Body of pancreas (tissue), 4 donors: ENCODE results near the gene NSF. TPM values are rescaled to one million over a fixed set of nuclear protein-coding genes. Genes with fewer than 3 reads are reported as not detected.
A peak's percentile ranks its signal among the peaks of the same experiment; 100 is the strongest.

Source experiments
- ATAC-seq: fragments of 150-250 bp; one replicate; pipeline ENCODE4 v1.9.1; 2016
- DNase-seq, 4 donors: peaks; one replicate each; pipeline ENCODE4 v3.0.0-alpha.2; 2019
- H3K27ac ChIP-seq, 4 donors: fragments of 200-600 bp; sonication (generic); 1 replicate in 3 of 4; 2 replicates in 1 of 4; pipeline versions ENCODE4 v1.5.1 to v1.6.1; 2016 to 2019; ENCODE audit warnings: mild to moderate bottlenecking in 1 of 4, mixed read lengths in 1 of 4, moderate library complexity in 1 of 4
- H3K27me3 ChIP-seq, 2 donors: fragments of 200-600 bp; sonication (generic); one replicate each; pipeline ENCODE4 v1.6.0; 2016; ENCODE audit warnings: mild to moderate bottlenecking in 1 of 2
- H3K36me3 ChIP-seq, 2 donors: fragments of 200-600 bp; sonication (generic); replicated peaks in 1 of 2; 2 replicates each; pipeline ENCODE4 v1.5.1; 2016; ENCODE audit warnings: low read depth in 2 of 2; ENCODE audit not compliant: insufficient read depth in 1 of 2
- H3K4me1 ChIP-seq: fragments of 200-600 bp; sonication (generic); one replicate; pipeline ENCODE4 v1.6.0; 2016
- H3K4me3 ChIP-seq, 2 donors: fragments of 200-600 bp; sonication (generic); 1 replicate in 1 of 2; 2 replicates in 1 of 2; pipeline ENCODE4 v1.5.1; 2016 to 2019
- H3K9me3 ChIP-seq, 3 donors: fragments of 200-600 bp; sonication (generic); 1 replicate in 2 of 3; 2 replicates in 1 of 3; pipeline ENCODE4 v1.5.1; 2016
- POLR2A ChIP-seq, 3 donors: fragments of 450-650 bp; IDR thresholded peaks; one replicate each; pipeline ENCODE4 v1.6.1; 2016; ENCODE audit warnings: antibody characterized with exemption in 3 of 3, mild to moderate bottlenecking in 2 of 3
- WGBS, 2 donors: methylation state at CpG; one replicate each; pipeline ENCODE4 v1.1.5; 2017; 5-methylcytosine and 5-hydroxymethylcytosine counted together
- intact Hi-C: fragments of 100-400 bp; cut with DNase I; formaldehyde crosslinking; loops from one replicate; pipeline ENCODE4 v1.15.1; 2023
- total RNA-seq, 2 donors: library from RNA; depleted of rRNA; stranded (reverse); fragments of >200 nt; gene quantifications; one replicate each; pipeline ENCODE4 v1.1.0, GENCODE V29; 2016
- TF ChIP-seq, protein P1 (sequence below), 7 experiments: fragments of 450-650 bp in 4 of 7; fragments of 200-600 bp in 3 of 7; sonication (generic) in 3 of 7; IDR thresholded peaks; one replicate each; pipeline ENCODE4 v1.5.1; 2016 to 2019; ENCODE audit warnings: antibody characterized with exemption in 7 of 7

The NSF gene
- total RNA-seq, 2 donors from 2014 or later: 9.9 to 32.9 TPM

DNA sequence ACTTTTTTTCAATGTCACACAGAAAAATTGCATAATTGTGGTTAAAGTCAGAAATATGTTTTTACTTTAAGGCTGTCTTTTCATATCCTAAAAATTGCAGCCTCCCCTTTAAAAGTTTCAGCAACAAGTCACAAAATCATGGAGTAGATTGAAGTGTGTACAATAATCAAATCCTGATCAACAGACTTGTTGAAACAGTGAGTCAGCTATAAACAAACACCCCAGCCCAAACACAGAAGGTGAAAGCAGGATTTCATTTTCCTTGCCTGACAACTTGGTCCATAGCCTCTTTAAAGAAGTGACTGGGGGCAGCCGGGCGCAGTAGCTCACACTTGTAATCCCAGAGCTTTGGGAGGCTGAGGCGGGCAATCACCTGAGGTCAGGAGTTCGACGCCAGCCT is 168.1 kb downstream of the NSF start:
- H3K4me1 ChIP-seq: peaks cover 13% of the 10 kb centered on the region
- TF ChIP-seq, protein P1, sequence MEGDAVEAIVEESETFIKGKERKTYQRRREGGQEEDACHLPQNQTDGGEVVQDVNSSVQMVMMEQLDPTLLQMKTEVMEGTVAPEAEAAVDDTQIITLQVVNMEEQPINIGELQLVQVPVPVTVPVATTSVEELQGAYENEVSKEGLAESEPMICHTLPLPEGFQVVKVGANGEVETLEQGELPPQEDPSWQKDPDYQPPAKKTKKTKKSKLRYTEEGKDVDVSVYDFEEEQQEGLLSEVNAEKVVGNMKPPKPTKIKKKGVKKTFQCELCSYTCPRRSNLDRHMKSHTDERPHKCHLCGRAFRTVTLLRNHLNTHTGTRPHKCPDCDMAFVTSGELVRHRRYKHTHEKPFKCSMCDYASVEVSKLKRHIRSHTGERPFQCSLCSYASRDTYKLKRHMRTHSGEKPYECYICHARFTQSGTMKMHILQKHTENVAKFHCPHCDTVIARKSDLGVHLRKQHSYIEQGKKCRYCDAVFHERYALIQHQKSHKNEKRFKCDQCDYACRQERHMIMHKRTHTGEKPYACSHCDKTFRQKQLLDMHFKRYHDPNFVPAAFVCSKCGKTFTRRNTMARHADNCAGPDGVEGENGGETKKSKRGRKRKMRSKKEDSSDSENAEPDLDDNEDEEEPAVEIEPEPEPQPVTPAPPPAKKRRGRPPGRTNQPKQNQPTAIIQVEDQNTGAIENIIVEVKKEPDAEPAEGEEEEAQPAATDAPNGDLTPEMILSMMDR (IDR thresholded peaks at IDR 0.05): no peak
- TF ChIP-seq POLR2A (IDR thresholded peaks at IDR 0.05): no peak
- 70 to 72% methylated on average over 2 to 5 of the region's 5 CpGs for WGBS, 2 donors
- H3K27ac ChIP-seq: no peak overlapping the region
- peaks cover 0 to 13% of the 10 kb centered on the region in 2 donors for H3K36me3 ChIP-seq
- intact Hi-C loops: no loop called here
- H3K27me3 ChIP-seq: no peaks in the 10 kb centered on the region
- H3K9me3 ChIP-seq: no peaks in the 10 kb centered on the region
- ATAC-seq (peak; percentile 40), DNase-seq (peak in 1 of 4 donors; percentile 40)
- H3K4me3 ChIP-seq: no peak overlapping the region

DNA sequence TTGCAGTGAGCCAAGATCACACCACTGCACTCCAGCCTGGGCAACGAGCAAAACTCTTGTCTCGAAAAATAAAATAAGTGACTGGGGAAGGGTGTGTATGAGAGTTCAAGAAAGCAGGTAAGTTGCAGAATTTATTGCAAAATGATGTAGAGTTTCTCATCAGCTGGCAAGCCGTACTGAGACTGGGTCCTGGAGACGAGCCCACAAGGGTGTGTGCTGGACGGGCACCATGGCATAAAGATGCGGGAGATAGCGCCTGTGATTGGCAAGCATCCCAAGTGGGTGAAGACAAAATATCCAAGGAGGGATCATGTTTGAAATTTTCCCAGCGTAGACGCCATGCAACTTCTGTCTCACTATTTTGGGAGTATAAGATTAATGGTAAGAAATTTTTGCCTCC is 168.7 kb downstream of the NSF start:
- Histone ChIP-seq H3K27me3 (no peaks in the 10 kb centered on the region), H3K36me3 (peaks cover 0 to 12% of the 10 kb centered on the region in 2 donors), H3K4me3 (no peak overlapping the region), H3K4me1 (peaks cover 13% of the 10 kb centered on the region), H3K9me3 (no peaks in the 10 kb centered on the region), H3K27ac (no peak overlapping the region)
- no peak for DNase-seq
- 83 to 92% methylated on average over 9 of the region's 9 CpGs for WGBS, 2 donors
- TF ChIP-seq, protein P1 (IDR thresholded peaks at IDR 0.05): no peak
- TF ChIP-seq POLR2A (IDR thresholded peaks at IDR 0.05): no peak
- ATAC-seq: no peak
- intact Hi-C loops: no loop called here

DNA sequence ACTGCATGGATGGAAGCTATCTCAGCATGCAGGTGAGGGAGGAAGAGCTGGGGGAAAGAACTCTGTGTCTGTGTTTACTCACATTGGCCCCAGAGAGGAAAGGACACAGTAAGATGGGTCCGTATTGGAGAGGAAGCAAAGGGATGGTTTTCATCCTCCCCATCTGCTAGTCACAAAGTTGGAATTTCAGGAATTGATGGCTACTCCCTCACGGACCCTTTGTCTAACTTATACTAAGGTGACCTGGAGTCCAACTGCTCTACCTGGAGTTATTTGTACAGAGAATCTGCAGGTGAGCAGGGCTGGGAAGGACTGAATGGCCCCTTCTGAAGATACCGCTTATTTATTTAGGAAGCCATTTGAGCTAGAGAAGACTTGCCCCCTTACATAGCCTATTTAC is 172.9 kb downstream of the NSF start:
- H3K9me3 ChIP-seq: no peaks in the 10 kb centered on the region
- 85 to 88% methylated on average over 3 of the region's 3 CpGs for WGBS, 2 donors
- no peak overlapping the region for H3K27ac ChIP-seq
- DNase-seq: no peak
- TF ChIP-seq, protein P1 (IDR thresholded peaks at IDR 0.05): no peak
- no peak for TF ChIP-seq POLR2A (IDR thresholded peaks at IDR 0.05)
- H3K4me3 ChIP-seq: no peak overlapping the region
- intact Hi-C loops: no loop called here
- H3K27me3 ChIP-seq: no peaks in the 10 kb centered on the region
- H3K36me3 ChIP-seq: no peaks in the 10 kb centered on the region
- ATAC-seq: no peak
- H3K4me1 ChIP-seq: peaks cover 22% of the 10 kb centered on the region

DNA sequence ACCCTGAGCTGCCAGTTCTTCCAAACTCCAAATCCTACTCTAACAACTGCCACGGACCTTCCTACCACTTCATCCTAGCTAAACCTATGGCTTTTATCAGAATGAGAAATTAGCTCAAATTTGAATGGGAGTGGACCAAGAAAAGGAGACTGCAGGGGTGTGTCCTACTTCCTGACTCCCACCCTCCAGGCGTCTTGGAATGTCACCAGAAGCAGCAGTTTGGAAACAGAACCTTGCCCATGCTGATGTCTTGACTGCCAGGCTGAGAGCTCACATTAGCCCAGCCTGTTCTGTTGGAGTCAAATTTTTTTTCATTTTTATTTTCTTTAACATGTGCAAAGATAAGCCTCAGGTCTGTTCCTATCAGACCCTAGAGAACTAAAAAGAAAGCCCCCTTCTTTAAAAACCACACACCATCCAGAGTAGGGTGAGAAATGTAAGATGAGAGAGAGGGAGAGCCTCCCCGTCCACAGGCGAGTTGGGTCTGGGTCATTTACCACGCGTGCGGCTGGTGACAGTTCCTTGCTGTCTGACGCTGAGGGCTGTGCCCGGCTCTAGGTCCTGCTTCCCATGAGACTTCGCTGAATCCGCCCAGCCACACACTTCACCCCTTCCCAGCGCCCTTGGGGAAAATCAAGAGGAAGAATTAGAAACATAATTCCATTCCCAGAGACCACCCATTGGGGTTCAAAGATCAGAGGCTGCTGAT is 173.7 kb downstream of the NSF start:
- H3K27me3 ChIP-seq: no peaks in the 10 kb centered on the region
- no peak overlapping the region for H3K4me3 ChIP-seq
- 93 to 94% methylated on average over 12 of the region's 12 CpGs for WGBS, 2 donors
- H3K4me1 ChIP-seq: peaks cover 15% of the 10 kb centered on the region
- TF ChIP-seq, protein P1 (IDR thresholded peaks at IDR 0.05): no peak
- TF ChIP-seq POLR2A (IDR thresholded peaks at IDR 0.05): no peak
- H3K27ac ChIP-seq: peak overlapping the region in 2 of 4 donors; percentile 7 to 59
- no peak for ATAC-seq
- H3K36me3 ChIP-seq: no peaks in the 10 kb centered on the region
- no peak for DNase-seq
- intact Hi-C loops: no loop called here
- no peaks in the 10 kb centered on the region for H3K9me3 ChIP-seq
